ENCODE measurements around the gene PIGN. TPM values are rescaled to one million over a fixed set of nuclear protein-coding genes. Genes with fewer than 3 reads are reported as not detected.

Gene PIGN
- total RNA-seq, 1 experiment from 2014 or later: 22.8 TPM

DNA sequence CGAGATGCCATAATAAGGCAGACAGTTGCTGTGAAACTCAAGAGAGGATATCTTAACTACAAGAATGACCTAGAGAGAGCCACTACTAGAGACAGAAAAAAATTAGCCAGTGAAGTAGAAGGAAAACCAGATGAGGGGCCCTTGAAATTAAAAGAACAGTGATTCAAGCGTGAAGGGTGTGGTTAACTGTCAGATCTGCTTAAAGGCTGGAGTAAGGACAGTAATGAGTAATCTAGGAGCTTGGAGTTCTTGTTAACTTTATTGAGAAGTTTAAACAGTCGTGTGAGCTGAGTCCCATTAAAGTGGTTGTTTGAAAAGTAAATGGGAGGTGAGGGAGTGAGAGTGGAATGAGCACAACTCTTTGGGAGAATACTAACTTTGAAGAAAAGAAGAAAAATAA lies 21.3 kb downstream of the PIGN start:
- H3K36me3 Mint-ChIP-seq (ENCODE audit: insufficient read depth, unreplicated experiment): no peaks in the 10 kb centered on the region
- ChIA-PET CTCF (no interaction called here), POLR2A (no interaction called here)
- DNase-seq: no peak
- no peaks in the 10 kb centered on the region for H3K27me3 Mint-ChIP-seq (ENCODE audit: insufficient read depth, unreplicated experiment)
- no peak overlapping the region for H3K27ac Mint-ChIP-seq (ENCODE audit: unreplicated experiment)
- Histone ChIP-seq H3K4me3 (ENCODE audit: low read depth, low read length) (no peak overlapping the region), H3K36me3 (ENCODE audit: control insufficient read depth, insufficient read depth, low read length) (no peaks in the 10 kb centered on the region), H3K27me3 (replicated peaks; ENCODE audit: control insufficient read depth, insufficient read depth, low read length) (no peaks in the 10 kb centered on the region), H3K4me1 (no peaks in the 10 kb centered on the region), H3K9me3 (no peaks in the 10 kb centered on the region)
- intact Hi-C loops (cut with micrococcal nuclease; ENCODE audit: unreplicated experiment): no loop called here
- H3K4me3 Mint-ChIP-seq (ENCODE audit: unreplicated experiment): no peak overlapping the region
- no peaks in the 10 kb centered on the region for H3K9me3 Mint-ChIP-seq (ENCODE audit: unreplicated experiment)
- H3K4me1 Mint-ChIP-seq (ENCODE audit: low read depth, unreplicated experiment): no peaks in the 10 kb centered on the region
- BruUV-seq (replicated peaks): no TSS peak
- TF ChIP-seq, protein P1, sequence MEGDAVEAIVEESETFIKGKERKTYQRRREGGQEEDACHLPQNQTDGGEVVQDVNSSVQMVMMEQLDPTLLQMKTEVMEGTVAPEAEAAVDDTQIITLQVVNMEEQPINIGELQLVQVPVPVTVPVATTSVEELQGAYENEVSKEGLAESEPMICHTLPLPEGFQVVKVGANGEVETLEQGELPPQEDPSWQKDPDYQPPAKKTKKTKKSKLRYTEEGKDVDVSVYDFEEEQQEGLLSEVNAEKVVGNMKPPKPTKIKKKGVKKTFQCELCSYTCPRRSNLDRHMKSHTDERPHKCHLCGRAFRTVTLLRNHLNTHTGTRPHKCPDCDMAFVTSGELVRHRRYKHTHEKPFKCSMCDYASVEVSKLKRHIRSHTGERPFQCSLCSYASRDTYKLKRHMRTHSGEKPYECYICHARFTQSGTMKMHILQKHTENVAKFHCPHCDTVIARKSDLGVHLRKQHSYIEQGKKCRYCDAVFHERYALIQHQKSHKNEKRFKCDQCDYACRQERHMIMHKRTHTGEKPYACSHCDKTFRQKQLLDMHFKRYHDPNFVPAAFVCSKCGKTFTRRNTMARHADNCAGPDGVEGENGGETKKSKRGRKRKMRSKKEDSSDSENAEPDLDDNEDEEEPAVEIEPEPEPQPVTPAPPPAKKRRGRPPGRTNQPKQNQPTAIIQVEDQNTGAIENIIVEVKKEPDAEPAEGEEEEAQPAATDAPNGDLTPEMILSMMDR (IDR thresholded peaks at IDR 0.05; ENCODE audit: insufficient read depth in 1 of 2, low read depth in 1 of 2, low read length in 1 of 2, severe bottlenecking in 1 of 2, unreplicated experiment in 1 of 2): no peak

- ChIA-PET POLR2A (no interaction called here), CTCF (no interaction called here)
- DNase-seq: no peak
- no peaks in the 10 kb centered on the region for H3K9me3 Mint-ChIP-seq (ENCODE audit: unreplicated experiment)
- H3K27ac Mint-ChIP-seq (ENCODE audit: unreplicated experiment): no peak overlapping the region
- BruUV-seq (replicated peaks): no TSS peak
- H3K4me1 Mint-ChIP-seq (ENCODE audit: low read depth, unreplicated experiment): no peaks in the 10 kb centered on the region
- intact Hi-C loops (cut with micrococcal nuclease; ENCODE audit: unreplicated experiment): no loop called here
- no peaks in the 10 kb centered on the region for H3K27me3 ChIP-seq (replicated peaks; ENCODE audit: control insufficient read depth, insufficient read depth, low read length)
- no peaks in the 10 kb centered on the region for H3K9me3 ChIP-seq
- no peaks in the 10 kb centered on the region for H3K27me3 Mint-ChIP-seq (ENCODE audit: insufficient read depth, unreplicated experiment)
- H3K36me3 Mint-ChIP-seq (ENCODE audit: insufficient read depth, unreplicated experiment): no peaks in the 10 kb centered on the region
- TF ChIP-seq, protein P1 (IDR thresholded peaks at IDR 0.05; ENCODE audit: insufficient read depth in 1 of 2, low read depth in 1 of 2, low read length in 1 of 2, severe bottlenecking in 1 of 2, unreplicated experiment in 1 of 2): no peak
- H3K4me3 ChIP-seq (ENCODE audit: low read depth, low read length): no peak overlapping the region
- no peaks in the 10 kb centered on the region for H3K4me1 ChIP-seq
- no peak overlapping the region for H3K4me3 Mint-ChIP-seq (ENCODE audit: unreplicated experiment)
- no peaks in the 10 kb centered on the region for H3K36me3 ChIP-seq (ENCODE audit: control insufficient read depth, insufficient read depth, low read length)
Measured at GRCh38 chr18:62164855-62165487, 21.9 kb downstream of the PIGN start.

- no TSS peak for BruUV-seq (replicated peaks)
- Mint-ChIP-seq H3K36me3 (ENCODE audit: insufficient read depth, unreplicated experiment) (no peaks in the 10 kb centered on the region), H3K9me3 (ENCODE audit: unreplicated experiment) (no peaks in the 10 kb centered on the region)
Measured at GRCh38 chr18:62164310-62164709, 22.5 kb downstream of the PIGN start.

More at GRCh38 chr18:62164310-62164709, 22.5 kb downstream of the PIGN start:
- Mint-ChIP-seq H3K4me1 (ENCODE audit: low read depth, unreplicated experiment) (no peaks in the 10 kb centered on the region), H3K4me3 (ENCODE audit: unreplicated experiment) (no peak overlapping the region), H3K27me3 (ENCODE audit: insufficient read depth, unreplicated experiment) (no peaks in the 10 kb centered on the region), H3K27ac (ENCODE audit: unreplicated experiment) (no peak overlapping the region)
- TF ChIP-seq, protein P1 (IDR thresholded peaks at IDR 0.05; ENCODE audit: insufficient read depth in 1 of 2, low read depth in 1 of 2, low read length in 1 of 2, severe bottlenecking in 1 of 2, unreplicated experiment in 1 of 2): no peak
- POLR2A ChIA-PET: no interaction called here
- DNase-seq: no peak
- no peak overlapping the region for H3K4me3 ChIP-seq (ENCODE audit: low read depth, low read length)
- no peaks in the 10 kb centered on the region for H3K9me3 ChIP-seq
- H3K27me3 ChIP-seq (replicated peaks; ENCODE audit: control insufficient read depth, insufficient read depth, low read length): no peaks in the 10 kb centered on the region
- H3K4me1 ChIP-seq: no peaks in the 10 kb centered on the region
- no peaks in the 10 kb centered on the region for H3K36me3 ChIP-seq (ENCODE audit: control insufficient read depth, insufficient read depth, low read length)
- intact Hi-C loops (cut with micrococcal nuclease; ENCODE audit: unreplicated experiment): no loop called here
- CTCF ChIA-PET: no interaction called here
